ENCODE data around the gene SND1. TPM values are rescaled to one million over a fixed set of nuclear protein-coding genes. Genes with fewer than 3 reads are reported as not detected.

Gene SND1
- total RNA-seq, 1 donor from 2014 or later, result 232 TPM

DNA sequence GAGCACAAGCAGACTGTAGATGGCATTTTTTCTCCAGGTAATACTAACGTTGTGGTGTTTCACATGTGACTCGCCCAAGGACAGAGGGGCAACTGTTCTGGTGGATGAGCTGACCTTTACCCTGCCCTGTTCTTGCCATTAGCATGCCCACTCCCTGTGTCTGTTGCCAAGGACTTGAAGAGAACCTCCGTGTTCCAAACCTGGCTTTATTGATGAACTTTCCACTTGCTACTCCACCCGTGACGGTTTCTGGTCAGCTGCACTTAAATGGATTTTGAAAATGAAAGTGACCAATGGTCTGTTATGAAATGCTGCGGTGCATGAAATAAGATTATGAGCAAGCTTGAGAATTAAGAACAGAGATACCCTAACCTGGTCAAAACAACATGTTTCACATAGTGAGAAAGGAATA lies 348.9 kb downstream of the SND1 start:
- DNase-seq (ENCODE audit: low read depth) (no peak), FAIRE-seq (no peak)
- no peaks in the 10 kb centered on the region for H3K27me3 ChIP-seq (ENCODE audit: control insufficient read depth, insufficient read depth, low read length)
- H3K4me3 ChIP-seq (ENCODE audit: low read depth, low read length), result no peak overlapping the region
- peaks cover 2% of the 10 kb centered on the region for H3K36me3 ChIP-seq (ENCODE audit: control insufficient read depth, insufficient read depth, low read length)
- TF ChIP-seq, protein P1, sequence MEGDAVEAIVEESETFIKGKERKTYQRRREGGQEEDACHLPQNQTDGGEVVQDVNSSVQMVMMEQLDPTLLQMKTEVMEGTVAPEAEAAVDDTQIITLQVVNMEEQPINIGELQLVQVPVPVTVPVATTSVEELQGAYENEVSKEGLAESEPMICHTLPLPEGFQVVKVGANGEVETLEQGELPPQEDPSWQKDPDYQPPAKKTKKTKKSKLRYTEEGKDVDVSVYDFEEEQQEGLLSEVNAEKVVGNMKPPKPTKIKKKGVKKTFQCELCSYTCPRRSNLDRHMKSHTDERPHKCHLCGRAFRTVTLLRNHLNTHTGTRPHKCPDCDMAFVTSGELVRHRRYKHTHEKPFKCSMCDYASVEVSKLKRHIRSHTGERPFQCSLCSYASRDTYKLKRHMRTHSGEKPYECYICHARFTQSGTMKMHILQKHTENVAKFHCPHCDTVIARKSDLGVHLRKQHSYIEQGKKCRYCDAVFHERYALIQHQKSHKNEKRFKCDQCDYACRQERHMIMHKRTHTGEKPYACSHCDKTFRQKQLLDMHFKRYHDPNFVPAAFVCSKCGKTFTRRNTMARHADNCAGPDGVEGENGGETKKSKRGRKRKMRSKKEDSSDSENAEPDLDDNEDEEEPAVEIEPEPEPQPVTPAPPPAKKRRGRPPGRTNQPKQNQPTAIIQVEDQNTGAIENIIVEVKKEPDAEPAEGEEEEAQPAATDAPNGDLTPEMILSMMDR (IDR thresholded peaks at IDR 0.05; ENCODE audit: insufficient read depth, low read length, severe bottlenecking), result no peak

DNA sequence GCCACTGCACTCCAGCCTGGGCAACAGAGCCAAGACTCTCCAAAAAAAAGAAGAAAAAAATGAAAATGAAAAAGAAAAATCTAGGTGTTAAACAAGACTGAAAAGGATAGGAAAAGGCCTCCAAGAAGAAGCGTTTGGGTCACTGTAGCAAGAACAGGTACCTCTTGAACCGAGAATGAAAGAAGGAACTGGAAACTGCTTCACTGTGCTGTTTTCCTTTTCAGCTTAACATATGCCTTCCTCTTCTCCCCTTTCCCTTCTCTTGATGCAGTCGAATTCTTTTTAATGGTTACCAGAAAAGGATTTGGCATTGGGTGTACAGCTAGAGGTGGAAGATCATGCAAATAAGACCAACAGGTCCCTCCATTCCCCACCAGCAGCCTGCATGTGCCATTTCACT lies 351.2 kb downstream of the SND1 start:
- DNase-seq (ENCODE audit: low read depth) (no peak), FAIRE-seq (no peak)
- Histone ChIP-seq H3K36me3 (ENCODE audit: control insufficient read depth, insufficient read depth, low read length) (peaks cover 1% of the 10 kb centered on the region), H3K27me3 (ENCODE audit: control insufficient read depth, insufficient read depth, low read length) (no peaks in the 10 kb centered on the region), H3K4me3 (ENCODE audit: low read depth, low read length) (no peak overlapping the region)
- TF ChIP-seq, protein P1 (IDR thresholded peaks at IDR 0.05; ENCODE audit: insufficient read depth, low read length, severe bottlenecking), result no peak

DNA sequence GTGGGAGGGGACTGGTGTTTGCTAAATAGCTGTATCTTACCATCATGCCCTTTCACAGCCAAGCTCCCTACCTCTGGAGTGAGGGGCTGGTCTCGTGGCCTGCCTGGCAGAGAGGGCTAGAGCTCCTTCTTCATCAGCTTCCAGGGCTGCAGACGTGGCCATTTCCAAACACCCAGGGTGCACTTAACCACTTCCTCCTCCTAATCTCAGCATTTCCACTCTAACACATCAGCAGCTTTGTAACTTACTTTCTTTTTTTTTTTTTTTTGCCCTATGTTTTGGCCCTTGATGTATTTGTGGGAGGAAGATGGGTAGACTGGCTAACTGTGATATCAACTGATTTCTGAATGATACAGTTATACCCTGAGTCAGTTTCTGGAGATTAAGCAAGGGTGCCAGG lies 351.8 kb downstream of the SND1 start:
- Histone ChIP-seq H3K4me3 (ENCODE audit: low read depth, low read length) (no peak overlapping the region), H3K27me3 (ENCODE audit: control insufficient read depth, insufficient read depth, low read length) (no peaks in the 10 kb centered on the region), H3K36me3 (ENCODE audit: control insufficient read depth, insufficient read depth, low read length) (peaks cover 1% of the 10 kb centered on the region)
- TF ChIP-seq, protein P1 (IDR thresholded peaks at IDR 0.05; ENCODE audit: insufficient read depth, low read length, severe bottlenecking), result no peak
- FAIRE-seq (no peak), DNase-seq (ENCODE audit: low read depth) (no peak)

DNA sequence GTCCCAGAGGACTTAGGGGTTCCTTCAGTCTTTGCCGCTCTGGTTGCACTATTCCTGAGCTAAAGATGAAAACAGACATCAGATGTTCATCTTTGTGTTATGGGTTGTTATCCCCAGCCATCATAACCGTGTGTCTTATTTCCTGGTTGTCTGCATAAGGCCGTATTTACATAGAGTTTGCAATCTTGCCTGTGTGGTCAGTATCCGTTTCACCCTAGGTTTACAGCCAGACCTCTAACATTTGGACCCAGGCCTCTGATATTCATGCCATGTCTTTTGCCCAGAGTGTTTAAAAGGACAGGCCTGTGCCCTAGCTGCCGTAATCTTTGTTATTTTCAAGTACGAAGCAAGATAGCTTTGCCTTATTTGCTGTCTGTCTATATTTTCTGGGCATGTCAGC lies 352.6 kb downstream of the SND1 start:
- TF ChIP-seq, protein P1 (IDR thresholded peaks at IDR 0.05; ENCODE audit: insufficient read depth, low read length, severe bottlenecking), result no peak
- DNase-seq (ENCODE audit: low read depth) (no peak), FAIRE-seq (no peak)
- no peak overlapping the region for H3K4me3 ChIP-seq (ENCODE audit: low read depth, low read length)
- no peaks in the 10 kb centered on the region for H3K27me3 ChIP-seq (ENCODE audit: control insufficient read depth, insufficient read depth, low read length)
- H3K36me3 ChIP-seq (ENCODE audit: control insufficient read depth, insufficient read depth, low read length), result peaks cover 1% of the 10 kb centered on the region

DNA sequence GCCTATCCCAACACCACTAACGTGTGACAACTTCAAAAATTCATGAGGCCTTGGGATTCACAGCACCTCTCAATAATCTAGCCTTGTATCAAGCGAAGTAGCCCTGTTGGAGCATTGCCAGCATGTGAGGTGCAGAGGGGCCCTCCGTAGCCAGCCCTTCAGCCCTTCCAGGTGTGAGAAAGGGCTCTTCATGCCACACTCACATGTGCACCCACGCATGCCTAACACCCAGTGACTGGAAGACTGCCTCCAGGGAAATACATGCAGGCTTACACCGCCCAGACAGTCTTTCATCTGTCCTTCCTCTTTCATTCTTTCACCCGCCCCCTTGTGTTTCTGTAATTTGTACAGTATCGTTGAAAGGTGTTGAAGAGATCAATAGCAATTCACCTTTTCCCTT lies 353.1 kb downstream of the SND1 start:
- FAIRE-seq (no peak), DNase-seq (ENCODE audit: low read depth) (no peak)
- Histone ChIP-seq H3K27me3 (ENCODE audit: control insufficient read depth, insufficient read depth, low read length) (no peaks in the 10 kb centered on the region), H3K36me3 (ENCODE audit: control insufficient read depth, insufficient read depth, low read length) (peaks cover 1% of the 10 kb centered on the region), H3K4me3 (ENCODE audit: low read depth, low read length) (no peak overlapping the region)
- TF ChIP-seq, protein P1 (IDR thresholded peaks at IDR 0.05; ENCODE audit: insufficient read depth, low read length, severe bottlenecking), result no peak

DNA sequence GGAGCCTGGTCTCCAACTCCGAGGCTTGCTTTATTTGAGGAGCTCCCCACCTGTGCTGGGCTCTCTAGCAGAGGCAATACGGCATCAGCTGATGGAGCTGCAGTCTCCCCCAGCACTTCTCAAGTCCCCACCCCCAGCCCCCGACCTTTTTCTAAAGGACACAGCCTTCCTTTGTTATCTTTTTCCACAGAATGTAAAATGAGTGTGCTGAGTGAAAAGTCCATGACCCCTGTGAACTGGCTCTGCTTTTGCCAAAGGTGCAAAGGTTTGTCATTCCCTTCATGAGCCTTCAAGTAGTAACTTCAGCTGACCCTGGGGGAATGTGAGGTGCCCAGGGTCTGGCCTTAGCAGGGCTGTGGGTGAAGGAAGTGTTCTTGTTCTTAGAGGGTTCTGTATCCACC lies 353.8 kb downstream of the SND1 start:
- Histone ChIP-seq H3K4me3 (ENCODE audit: low read depth, low read length) (no peak overlapping the region), H3K27me3 (ENCODE audit: control insufficient read depth, insufficient read depth, low read length) (no peaks in the 10 kb centered on the region), H3K36me3 (ENCODE audit: control insufficient read depth, insufficient read depth, low read length) (peaks cover 1% of the 10 kb centered on the region)
- DNase-seq (ENCODE audit: low read depth) (no peak), FAIRE-seq (no peak)
- TF ChIP-seq, protein P1 (IDR thresholded peaks at IDR 0.05; ENCODE audit: insufficient read depth, low read length, severe bottlenecking), result no peak

Measured in bronchial epithelial cell (primary cell).